OCI-LY7 (cell line): Measurements from ENCODE around the gene GRK3. TPM values are rescaled to one million over a fixed set of nuclear protein-coding genes. Genes with fewer than 3 reads are reported as not detected.

Experiments used
- BruUV-seq: library from RNA; stranded (reverse); fragments of 400-500 nt; replicated peaks from 2 replicates; lab custom pipeline; 2021; lab: Mats Ljungman, UMichigan
- CTCF ChIA-PET: fragments of 300-600 bp; sonication (Branson Sonifier 250); formaldehyde crosslinking; loops from one replicate; lab custom pipeline; 2022; ENCODE audit warnings: antibody characterized with exemption; ENCODE audit not compliant: unreplicated experiment; lab: Charles Lee
- POLR2A ChIA-PET: fragments of 300-600 bp; sonication (Branson Sonifier 250); formaldehyde crosslinking; loops from one replicate; lab custom pipeline; 2022; ENCODE audit warnings: antibody characterized with exemption; lab: Charles Lee
- DNase-seq: peaks from one replicate; pipeline ENCODE4 v3.0.0-alpha.2; 2015; ENCODE audit warnings: low spot score
- H2AFZ ChIP-seq: fragments of 200-600 bp; sonication (generic), shearing (Covaris generic); 2 replicates; pipeline ENCODE4 v1.6.1; 2014; ENCODE audit warnings: mild to moderate bottlenecking, antibody characterized with exemption, low read length, moderate library complexity
- H3K27ac ChIP-seq: fragments of 200-600 bp; sonication (generic); 2 replicates; pipeline ENCODE4 v1.5.1; 2014; ENCODE audit warnings: mixed run types, low read depth, mild to moderate bottlenecking, moderate library complexity, low read length, inconsistent platforms; ENCODE audit not compliant: poor library complexity, severe bottlenecking
- H3K36me3 ChIP-seq: fragments of 200-600 bp; sonication (generic); 2 replicates; pipeline ENCODE4 v1.6.1; 2014; ENCODE audit warnings: mild to moderate bottlenecking, antibody characterized with exemption, low read length, moderate library complexity, mixed read lengths; ENCODE audit not compliant: insufficient read depth
- H3K4me1 ChIP-seq: fragments of 200-600 bp; sonication (generic); 2 replicates; pipeline ENCODE4 v1.5.1; 2014; ENCODE audit warnings: mild to moderate bottlenecking, low read length; ENCODE audit not compliant: insufficient read depth, poor library complexity, severe bottlenecking
- H3K4me2 ChIP-seq: fragments of 200-600 bp; sonication (generic); 2 replicates; pipeline ENCODE4 v1.6.1; 2014; ENCODE audit warnings: mild to moderate bottlenecking, low read length
- H3K4me3 ChIP-seq: fragments of 200-600 bp; sonication (generic); 2 replicates; pipeline ENCODE4 v1.5.1; 2014; ENCODE audit warnings: mild to moderate bottlenecking, low read depth, low read length; ENCODE audit not compliant: poor library complexity, severe bottlenecking
- H3K79me2 ChIP-seq: fragments of 200-600 bp; sonication (generic); 2 replicates; pipeline ENCODE4 v1.6.1; 2016; ENCODE audit warnings: low read depth, mild to moderate bottlenecking, low read length, moderate library complexity, mixed read lengths; ENCODE audit not compliant: insufficient read depth
- H3K9me2 ChIP-seq: fragments of 200-600 bp; sonication (generic); 2 replicates; pipeline ENCODE4 v1.6.1; 2016; ENCODE audit warnings: mild to moderate bottlenecking, low read length, mixed read lengths; ENCODE audit not compliant: insufficient read depth
- H3K9me3 ChIP-seq: fragments of 200-600 bp; sonication (generic); 2 replicates; pipeline ENCODE4 v1.6.1; 2014; ENCODE audit warnings: mild to moderate bottlenecking, mixed run types, low read length, mixed read lengths
- H4K20me1 ChIP-seq: fragments of 200-600 bp; sonication (generic); 2 replicates; pipeline ENCODE4 v1.6.1; 2014; ENCODE audit warnings: mild to moderate bottlenecking, antibody characterized with exemption, low read length, moderate library complexity, mixed read lengths; ENCODE audit not compliant: insufficient read depth
- CTCF ChIP-seq: fragments of 200-600 bp; sonication (generic); conservative IDR thresholded peaks from 2 replicates; pipeline ENCODE4 v1.5.1; 2014; ENCODE audit warnings: mild to moderate bottlenecking, antibody characterized with exemption, low read length, moderate library complexity, mixed read lengths
- EZH2phosphoT487 ChIP-seq: fragments of 200-600 bp; sonication (generic); IDR thresholded peaks from 2 replicates; pipeline ENCODE4 v1.6.1; 2018; ENCODE audit warnings: low read depth, borderline replicate concordance, mild to moderate bottlenecking, mixed run types, antibody characterized with exemption, low read length, moderate library complexity, mixed read lengths
- intact Hi-C: fragments of 100-400 bp; cut with micrococcal nuclease; formaldehyde crosslinking; loops from one replicate; pipeline ENCODE4 v1.10.0; 2022; ENCODE audit not compliant: unreplicated experiment
- total RNA-seq, 2 experiments: library from RNA; depleted of rRNA in 1 of 2; stranded (reverse); fragments of >200 nt in 1 of 2; shearing (Covaris generic) in 1 of 2; gene quantifications; 2 replicates each; pipeline ENCODE4 v1.2.3, GENCODE V29; 2014 to 2022

GRK3 gene
- total RNA-seq, 2 experiments from 2014 or later = 14.2 to 39.3 TPM

GRCh38 chr22:25621986-25622385 is 57.5 kb downstream of the GRK3 start:
- Histone ChIP-seq H3K9me3 (no peaks in the 10 kb centered on the region), H3K27ac (no peak overlapping the region), H4K20me1 (no peaks in the 10 kb centered on the region), H3K4me2 (no peak overlapping the region), H3K36me3 (no peaks in the 10 kb centered on the region; the same call in none of the 2 replicates), H3K4me3 (no peak overlapping the region), H3K4me1 (peaks cover 29% of the 10 kb centered on the region), H3K79me2 (no peaks in the 10 kb centered on the region), H3K9me2 (no peaks in the 10 kb centered on the region), H2AFZ (no peak overlapping the region)
- intact Hi-C loops = no loop called here
- ChIA-PET POLR2A (no interaction called here), CTCF (no interaction called here)
- no peak for DNase-seq
- TF ChIP-seq CTCF = no peak
- TF ChIP-seq EZH2phosphoT487 = no peak
- BruUV-seq = no TSS peak

GRCh38 chr22:25623310-25623734 is 58.8 kb downstream of the GRK3 start:
- no peaks in the 10 kb centered on the region for H3K9me2 ChIP-seq
- no peak overlapping the region for H3K4me3 ChIP-seq
- H3K4me2 ChIP-seq = no peak overlapping the region
- no peaks in the 10 kb centered on the region; the same call in none of the 2 replicates for H3K36me3 ChIP-seq
- H3K79me2 ChIP-seq = peaks cover 6% of the 10 kb centered on the region; the same call in 1 of the 2 replicates
- peak; percentile 2 for DNase-seq
- no peaks in the 10 kb centered on the region for H3K9me3 ChIP-seq
- no peaks in the 10 kb centered on the region for H4K20me1 ChIP-seq
- no peak overlapping the region for H2AFZ ChIP-seq
- H3K4me1 ChIP-seq = peaks cover 43% of the 10 kb centered on the region
- ChIA-PET CTCF (no interaction called here), POLR2A (no interaction called here)
- intact Hi-C loops = no loop called here
- no TSS peak for BruUV-seq
- no peak overlapping the region for H3K27ac ChIP-seq
- TF ChIP-seq CTCF (no peak), EZH2phosphoT487 (no peak)

GRCh38 chr22:25623851-25624250 is 59.4 kb downstream of the GRK3 start:
- peaks cover 46% of the 10 kb centered on the region for H3K4me1 ChIP-seq
- no peaks in the 10 kb centered on the region for H3K9me2 ChIP-seq
- H3K27ac ChIP-seq = no peak overlapping the region
- no TSS peak for BruUV-seq
- no peaks in the 10 kb centered on the region; the same call in none of the 2 replicates for H3K36me3 ChIP-seq
- ChIA-PET CTCF (no interaction called here), POLR2A (interaction anchor here (0.6 kb wide), 1 partner anchor 206 kb away, joined by 3 read pairs; no protein-coding TSS in a partner anchor)
- no peak for TF ChIP-seq CTCF
- TF ChIP-seq EZH2phosphoT487 = no peak
- no peak overlapping the region for H3K4me2 ChIP-seq
- no peaks in the 10 kb centered on the region for H3K9me3 ChIP-seq
- no peak overlapping the region for H2AFZ ChIP-seq
- no peak for DNase-seq
- no peak overlapping the region for H3K4me3 ChIP-seq
- H3K79me2 ChIP-seq = peaks cover 7% of the 10 kb centered on the region; the same call in 1 of the 2 replicates
- H4K20me1 ChIP-seq = no peaks in the 10 kb centered on the region
- intact Hi-C loops = no loop called here
